ENCODE data around the gene LGALS12. TPM values are rescaled to one million over a fixed set of nuclear protein-coding genes. Genes with fewer than 3 reads are reported as not detected.

Gene LGALS12
- total RNA-seq, 1 donor from 2014 or later = not detected

DNA sequence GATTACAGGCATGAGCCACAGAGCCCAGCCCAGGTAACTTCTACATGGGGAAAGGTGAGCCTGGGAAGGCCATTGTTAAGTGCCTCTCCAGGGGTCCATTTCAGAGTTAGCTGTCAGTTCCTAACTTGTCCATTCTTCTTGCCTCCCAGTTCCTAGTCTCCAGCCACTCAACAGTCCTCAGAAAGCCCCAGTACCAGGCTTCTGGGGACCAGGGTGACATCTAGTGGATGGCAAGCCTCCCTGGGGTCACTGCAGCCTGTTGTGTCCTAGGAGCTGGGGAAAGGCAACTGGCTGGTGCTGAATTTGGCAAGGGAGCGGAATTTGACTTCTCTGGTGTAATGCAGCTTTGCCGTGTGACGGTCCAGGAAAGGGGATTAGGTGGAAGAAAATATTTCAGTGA is 2.1 kb downstream of the LGALS12 start:
- TF ChIP-seq, protein P1, sequence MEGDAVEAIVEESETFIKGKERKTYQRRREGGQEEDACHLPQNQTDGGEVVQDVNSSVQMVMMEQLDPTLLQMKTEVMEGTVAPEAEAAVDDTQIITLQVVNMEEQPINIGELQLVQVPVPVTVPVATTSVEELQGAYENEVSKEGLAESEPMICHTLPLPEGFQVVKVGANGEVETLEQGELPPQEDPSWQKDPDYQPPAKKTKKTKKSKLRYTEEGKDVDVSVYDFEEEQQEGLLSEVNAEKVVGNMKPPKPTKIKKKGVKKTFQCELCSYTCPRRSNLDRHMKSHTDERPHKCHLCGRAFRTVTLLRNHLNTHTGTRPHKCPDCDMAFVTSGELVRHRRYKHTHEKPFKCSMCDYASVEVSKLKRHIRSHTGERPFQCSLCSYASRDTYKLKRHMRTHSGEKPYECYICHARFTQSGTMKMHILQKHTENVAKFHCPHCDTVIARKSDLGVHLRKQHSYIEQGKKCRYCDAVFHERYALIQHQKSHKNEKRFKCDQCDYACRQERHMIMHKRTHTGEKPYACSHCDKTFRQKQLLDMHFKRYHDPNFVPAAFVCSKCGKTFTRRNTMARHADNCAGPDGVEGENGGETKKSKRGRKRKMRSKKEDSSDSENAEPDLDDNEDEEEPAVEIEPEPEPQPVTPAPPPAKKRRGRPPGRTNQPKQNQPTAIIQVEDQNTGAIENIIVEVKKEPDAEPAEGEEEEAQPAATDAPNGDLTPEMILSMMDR (IDR thresholded peaks at IDR 0.05; ENCODE audit: partially characterized antibody, unreplicated experiment) = no peak
- peak; percentile 34 for DNase-seq
- Mint-ChIP-seq H3K4me3 (ENCODE audit: unreplicated experiment) (no peak overlapping the region), H3K27ac (ENCODE audit: unreplicated experiment) (no peak overlapping the region), H3K9me3 (ENCODE audit: unreplicated experiment) (peaks cover 6% of the 10 kb centered on the region), H3K4me1 (ENCODE audit: low read depth, unreplicated experiment) (peaks cover 28% of the 10 kb centered on the region), H3K36me3 (ENCODE audit: unreplicated experiment) (peaks cover under 1% of the 10 kb centered on the region), H3K27me3 (ENCODE audit: unreplicated experiment) (peaks cover 13% of the 10 kb centered on the region)

DNA sequence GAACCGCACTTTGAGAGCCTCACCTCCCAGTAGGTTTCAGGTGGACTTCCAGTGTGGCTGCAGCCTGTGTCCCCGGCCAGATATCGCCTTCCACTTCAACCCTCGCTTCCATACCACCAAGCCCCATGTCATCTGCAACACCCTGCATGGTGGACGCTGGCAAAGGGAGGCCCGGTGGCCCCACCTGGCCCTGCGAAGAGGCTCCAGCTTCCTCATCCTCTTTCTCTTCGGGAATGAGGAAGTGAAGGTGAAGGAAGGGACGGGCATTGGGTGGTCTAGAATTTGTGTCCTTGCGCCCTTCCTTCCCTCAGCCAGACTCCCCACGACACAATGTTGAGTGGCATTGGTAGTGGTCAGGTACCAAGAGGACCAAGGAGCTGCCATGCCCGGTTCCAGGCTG is 2.9 kb downstream of the LGALS12 start:
- Mint-ChIP-seq H3K27me3 (ENCODE audit: unreplicated experiment) (peaks cover 14% of the 10 kb centered on the region), H3K27ac (ENCODE audit: unreplicated experiment) (no peak overlapping the region), H3K36me3 (ENCODE audit: unreplicated experiment) (no peaks in the 10 kb centered on the region), H3K9me3 (ENCODE audit: unreplicated experiment) (peaks cover 6% of the 10 kb centered on the region), H3K4me1 (ENCODE audit: low read depth, unreplicated experiment) (peaks cover 28% of the 10 kb centered on the region), H3K4me3 (ENCODE audit: unreplicated experiment) (no peak overlapping the region)
- no peak for DNase-seq
- TF ChIP-seq, protein P1 (IDR thresholded peaks at IDR 0.05; ENCODE audit: partially characterized antibody, unreplicated experiment) = no peak

DNA sequence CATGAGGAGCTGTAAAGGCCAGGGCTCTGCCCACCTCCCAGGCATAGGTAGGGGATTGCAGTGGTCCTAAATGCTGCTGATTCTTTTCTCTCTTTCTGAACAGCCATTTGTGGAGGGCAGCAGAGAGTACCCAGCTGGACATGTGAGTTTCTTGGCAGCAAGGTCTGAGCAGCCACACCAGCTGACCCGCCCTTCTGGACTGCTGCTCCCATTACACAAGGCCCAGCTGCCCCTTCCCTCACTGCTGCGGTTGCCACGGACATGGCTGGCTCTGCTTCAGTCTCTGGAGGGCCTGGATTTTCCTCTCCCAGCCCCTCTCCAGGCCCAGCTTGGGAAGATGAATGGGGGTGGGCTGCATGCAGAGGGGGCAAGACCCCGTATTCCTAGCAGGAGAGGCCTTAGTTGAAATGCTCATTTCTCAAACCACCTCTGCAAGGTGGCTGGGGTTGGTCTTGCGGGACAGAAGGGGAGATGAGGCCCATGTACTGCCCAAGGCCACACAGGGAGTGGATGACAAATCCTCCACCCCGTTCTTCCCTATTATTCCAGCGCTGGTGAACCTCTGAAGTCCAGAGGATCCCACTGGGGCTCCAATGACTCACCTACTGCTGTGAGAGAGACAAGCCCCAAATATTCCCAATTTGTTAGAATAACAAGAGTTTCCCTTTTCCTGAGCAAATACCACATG is 4.6 kb downstream of the LGALS12 start:
- H3K36me3 Mint-ChIP-seq (ENCODE audit: unreplicated experiment) = no peaks in the 10 kb centered on the region
- TF ChIP-seq, protein P1 (IDR thresholded peaks at IDR 0.05; ENCODE audit: partially characterized antibody, unreplicated experiment) = no peak
- no peak overlapping the region for H3K4me3 Mint-ChIP-seq (ENCODE audit: unreplicated experiment)
- H3K4me1 Mint-ChIP-seq (ENCODE audit: low read depth, unreplicated experiment) = peaks cover 25% of the 10 kb centered on the region
- peaks cover 3% of the 10 kb centered on the region for H3K9me3 Mint-ChIP-seq (ENCODE audit: unreplicated experiment)
- DNase-seq = peak; percentile 63
- peaks cover 12% of the 10 kb centered on the region for H3K27me3 Mint-ChIP-seq (ENCODE audit: unreplicated experiment)
- H3K27ac Mint-ChIP-seq (ENCODE audit: unreplicated experiment) = no peak overlapping the region

DNA sequence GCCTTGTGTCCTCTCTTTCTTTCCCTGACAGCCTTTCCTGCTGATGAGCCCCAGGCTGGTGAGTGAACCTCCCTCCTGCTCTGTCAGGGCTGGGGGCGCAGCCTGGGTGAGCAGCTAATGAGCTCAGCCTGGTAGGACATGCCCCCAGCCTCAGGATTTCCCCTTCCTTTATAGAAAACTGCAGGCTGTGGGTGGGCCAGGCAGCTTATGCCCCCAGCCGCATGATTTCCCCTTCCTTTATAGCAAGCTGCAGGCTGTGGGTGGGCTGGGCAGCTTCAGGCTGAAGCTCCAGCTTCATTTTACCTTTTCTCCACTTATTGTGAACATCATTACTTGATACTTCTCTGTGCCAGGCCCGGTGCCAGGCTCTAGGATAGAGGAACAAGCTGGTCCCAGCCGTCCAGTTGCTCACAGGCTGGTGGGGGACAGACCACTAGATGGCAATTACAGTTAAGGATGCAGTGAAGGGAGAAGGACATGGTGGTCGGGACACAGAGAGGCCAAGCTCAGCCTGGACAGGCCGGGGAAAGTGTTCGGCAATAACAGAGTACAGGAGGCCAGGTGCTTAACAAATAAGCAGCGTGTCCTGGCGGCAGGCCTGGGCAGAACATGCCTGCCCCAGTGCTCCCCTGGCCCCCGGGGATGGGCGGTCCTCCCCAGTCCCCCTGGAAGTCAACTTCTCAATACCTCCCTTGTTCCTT is 5.3 kb downstream of the LGALS12 start:
- no peak for DNase-seq
- TF ChIP-seq, protein P1 (IDR thresholded peaks at IDR 0.05; ENCODE audit: partially characterized antibody, unreplicated experiment) = no peak
- peaks cover 12% of the 10 kb centered on the region for H3K27me3 Mint-ChIP-seq (ENCODE audit: unreplicated experiment)
- H3K4me1 Mint-ChIP-seq (ENCODE audit: low read depth, unreplicated experiment) = peaks cover 23% of the 10 kb centered on the region
- no peak overlapping the region for H3K27ac Mint-ChIP-seq (ENCODE audit: unreplicated experiment)
- H3K4me3 Mint-ChIP-seq (ENCODE audit: unreplicated experiment) = no peak overlapping the region
- peaks cover 3% of the 10 kb centered on the region for H3K9me3 Mint-ChIP-seq (ENCODE audit: unreplicated experiment)
- no peaks in the 10 kb centered on the region for H3K36me3 Mint-ChIP-seq (ENCODE audit: unreplicated experiment)

DNA sequence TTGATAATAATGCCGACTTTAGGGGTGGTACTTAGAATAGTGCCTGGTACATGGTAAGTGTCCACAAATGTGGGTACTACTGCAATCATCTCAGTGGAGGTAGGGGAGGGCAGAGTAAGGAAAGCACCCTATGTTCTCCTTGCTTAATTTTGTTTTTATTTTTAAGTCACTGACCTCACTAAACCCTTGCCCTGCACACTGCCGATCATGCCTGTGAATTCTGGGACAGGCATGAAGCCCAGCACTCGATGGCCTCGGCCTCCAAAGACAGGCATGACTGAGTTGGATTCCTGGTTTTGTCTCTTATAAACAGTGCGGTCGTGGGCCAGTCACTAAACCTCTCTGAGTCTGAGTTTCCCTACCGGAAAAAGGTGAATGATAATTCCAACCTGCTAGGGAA is 6.9 kb downstream of the LGALS12 start:
- Mint-ChIP-seq H3K27ac (ENCODE audit: unreplicated experiment) (no peak overlapping the region), H3K4me3 (ENCODE audit: unreplicated experiment) (no peak overlapping the region), H3K36me3 (ENCODE audit: unreplicated experiment) (no peaks in the 10 kb centered on the region), H3K9me3 (ENCODE audit: unreplicated experiment) (no peaks in the 10 kb centered on the region), H3K4me1 (ENCODE audit: low read depth, unreplicated experiment) (peaks cover 10% of the 10 kb centered on the region), H3K27me3 (ENCODE audit: unreplicated experiment) (peaks cover 9% of the 10 kb centered on the region)
- TF ChIP-seq, protein P1 (IDR thresholded peaks at IDR 0.05; ENCODE audit: partially characterized antibody, unreplicated experiment) = no peak
- no peak for DNase-seq

Data from glutamatergic neuron (in vitro differentiated cells).